HAP-1 (cell line): ENCODE measurements around the gene PAQR8.
"Not testable (repeated sequence)": the region's sequence is repeated elsewhere in the genome, so short reads cannot be mapped to it uniquely, and the experiment has no call there.

Experiments
- DNase-seq, 2 experiments: peaks; one replicate each; pipeline ENCODE4 v3.0.0-alpha.2; 2016 to 2020; ENCODE audit warnings: low spot score in 2 of 2
- H3K27me3 ChIP-seq: fragments of 250-450 bp; sonication (Bioruptor Pico); 2 replicates; pipeline ENCODE4 v1.5.1; 2020; ENCODE audit warnings: low read depth, mild to moderate bottlenecking, moderate library complexity
- H3K36me3 ChIP-seq: fragments of 250-450 bp; sonication (Bioruptor Pico); replicated peaks from 2 replicates; pipeline ENCODE4 v1.5.1; 2020; ENCODE audit warnings: mild to moderate bottlenecking
- H3K4me1 ChIP-seq: fragments of 250-450 bp; sonication (Bioruptor Pico); 2 replicates; pipeline ENCODE4 v1.5.1; 2020; ENCODE audit warnings: mild to moderate bottlenecking
- H3K4me3 ChIP-seq: fragments of 250-450 bp; sonication (Bioruptor Pico); 2 replicates; pipeline ENCODE4 v1.5.1; 2020; ENCODE audit warnings: mild to moderate bottlenecking, moderate library complexity
- H3K9me3 ChIP-seq: fragments of 250-450 bp; sonication (Bioruptor Pico); 2 replicates; pipeline ENCODE4 v1.5.1; 2020; ENCODE audit warnings: mild to moderate bottlenecking, moderate library complexity
- in situ Hi-C: fragments of 300-500 bp; cut with MboI; formaldehyde crosslinking; loops from 3 replicates; pipeline ENCODE4 v1.14.3; 2020; ENCODE audit warnings: low sequenced_read_pairs, inconsistent platforms, mixed read lengths

Gene PAQR8

GRCh38 chr6:52416629-52417151 lies 54.7 kb downstream of the PAQR8 start:
- peaks cover 15% of the 10 kb centered on the region for H3K4me1 ChIP-seq
- no peak overlapping the region for H3K4me3 ChIP-seq
- H3K9me3 ChIP-seq, result no peaks in the 10 kb centered on the region
- H3K27me3 ChIP-seq, result no peaks in the 10 kb centered on the region
- in situ Hi-C loops, result loop anchor here (5.0 kb wide), 1 partner anchor 246 kb away; no protein-coding TSS in a partner anchor
- peak; percentile 57 to 62 for DNase-seq
- no peaks in the 10 kb centered on the region for H3K36me3 ChIP-seq

- Histone ChIP-seq H3K4me3 (no peak overlapping the region), H3K9me3 (no peaks in the 10 kb centered on the region), H3K36me3 (no peaks in the 10 kb centered on the region), H3K4me1 (peaks cover 15% of the 10 kb centered on the region), H3K27me3 (no peaks in the 10 kb centered on the region)
- peak; percentile 40 to 50 for DNase-seq
- in situ Hi-C loops, result loop anchor here (5.0 kb wide), 1 partner anchor 245 kb away; no protein-coding TSS in a partner anchor
These were observed 55.7 kb downstream of the PAQR8 start for GRCh38 chr6:52417675-52418111.

GRCh38 chr6:52418606-52419005 lies 56.7 kb downstream of the PAQR8 start:
- Histone ChIP-seq H3K4me3 (no peak overlapping the region), H3K36me3 (no peaks in the 10 kb centered on the region), H3K9me3 (no peaks in the 10 kb centered on the region), H3K4me1 (peaks cover 15% of the 10 kb centered on the region), H3K27me3 (no peaks in the 10 kb centered on the region)
- in situ Hi-C loops, result loop anchor here (5.0 kb wide), 1 partner anchor 244 kb away; no protein-coding TSS in a partner anchor
- DNase-seq, result no peak

GRCh38 chr6:52419809-52420667 lies 58.1 kb downstream of the PAQR8 start, which contains the start of gene EFHC1:
TSS of gene EFHC1 (plus strand) at chr6:52420342. CDS start at chr6:52420411, 69 bp downstream.
- in situ Hi-C loops, result loop anchor here (5.0 kb wide), 2 partner anchors 157 to 242 kb away; partner anchors contain the start of gene TRAM2
- peaks cover 15% of the 10 kb centered on the region for H3K4me1 ChIP-seq
- no peaks in the 10 kb centered on the region for H3K27me3 ChIP-seq
- peak within 1 kb of the TSS; percentile 52 for H3K4me3 ChIP-seq
- no peaks in the 10 kb centered on the region for H3K9me3 ChIP-seq
- H3K36me3 ChIP-seq, result no peaks in the 10 kb centered on the region
- DNase-seq, result peak; percentile 96 to 98

GRCh38 chr6:52420668-52421358 lies 58.9 kb downstream of the PAQR8 start:
- DNase-seq, result peak; percentile 51 to 71
- H3K4me1 ChIP-seq, result peaks cover 15% of the 10 kb centered on the region
- H3K9me3 ChIP-seq, result no peaks in the 10 kb centered on the region
- peak overlapping the region; percentile 52 for H3K4me3 ChIP-seq
- H3K27me3 ChIP-seq, result no peaks in the 10 kb centered on the region
- H3K36me3 ChIP-seq, result no peaks in the 10 kb centered on the region
- in situ Hi-C loops, result loop anchor here (5.0 kb wide), 1 partner anchor 156 kb away; the partner anchor contains the start of gene TRAM2

- peaks cover 11% of the 10 kb centered on the region for H3K4me1 ChIP-seq
- H3K36me3 ChIP-seq, result no peaks in the 10 kb centered on the region
- in situ Hi-C loops, result loop anchor here (5.0 kb wide), 1 partner anchor 155 kb away; the partner anchor contains the start of gene TRAM2
- H3K9me3 ChIP-seq, result no peaks in the 10 kb centered on the region
- no peak overlapping the region for H3K4me3 ChIP-seq
- no peaks in the 10 kb centered on the region for H3K27me3 ChIP-seq
- no peak for DNase-seq
These were observed 60.2 kb downstream of the PAQR8 start for GRCh38 chr6:52422156-52422555.

GRCh38 chr6:52423448-52423847 lies 61.5 kb downstream of the PAQR8 start:
- Histone ChIP-seq H3K9me3 (no peaks in the 10 kb centered on the region), H3K4me3 (no peak overlapping the region), H3K36me3 (no peaks in the 10 kb centered on the region), H3K27me3 (no peaks in the 10 kb centered on the region), H3K4me1 (peaks cover 4% of the 10 kb centered on the region)
- in situ Hi-C loops, result loop anchor here (5.0 kb wide), 1 partner anchor 154 kb away; the partner anchor contains the start of gene TRAM2
- DNase-seq, result no peak

- in situ Hi-C loops, result loop anchor here (5.0 kb wide), 1 partner anchor 153 kb away; the partner anchor contains the start of gene TRAM2
- Histone ChIP-seq H3K4me3 (no peak overlapping the region), H3K4me1 (peaks cover 4% of the 10 kb centered on the region), H3K27me3 (no peaks in the 10 kb centered on the region), H3K36me3 (no peaks in the 10 kb centered on the region), H3K9me3 (no peaks in the 10 kb centered on the region)
- DNase-seq, result no peak
These were observed 62.0 kb downstream of the PAQR8 start for GRCh38 chr6:52423971-52424381.

- in situ Hi-C loops, result loop anchor here (5.0 kb wide), 1 partner anchor 153 kb away; the partner anchor contains the start of gene TRAM2
- no peaks in the 10 kb centered on the region for H3K36me3 ChIP-seq
- H3K4me1 ChIP-seq, result peaks cover 2% of the 10 kb centered on the region
- no peak for DNase-seq
- H3K4me3 ChIP-seq, result no peak overlapping the region
- H3K9me3 ChIP-seq, result no peaks in the 10 kb centered on the region
- no peaks in the 10 kb centered on the region for H3K27me3 ChIP-seq
These were observed 62.6 kb downstream of the PAQR8 start for GRCh38 chr6:52424513-52424912.

GRCh38 chr6:52426667-52427066 lies 64.7 kb downstream of the PAQR8 start:
- H3K4me3 ChIP-seq, result no peak overlapping the region
- in situ Hi-C loops, result no loop called here
- no peaks in the 10 kb centered on the region for H3K36me3 ChIP-seq
- no peaks in the 10 kb centered on the region for H3K27me3 ChIP-seq
- DNase-seq, result no peak
- 0 out of 2 replicates have a peak, but pooled peaks cover 7% of the 10 kb centered on the region for H3K4me1 ChIP-seq
- H3K9me3 ChIP-seq, result no peaks in the 10 kb centered on the region

GRCh38 chr6:52433294-52433693 lies 71.3 kb downstream of the PAQR8 start:
- H3K4me1 ChIP-seq, result peaks cover 17% of the 10 kb centered on the region
- H3K36me3 ChIP-seq, DNase-seq, in situ Hi-C loops, H3K9me3 ChIP-seq, H3K4me3 ChIP-seq, H3K27me3 ChIP-seq: not testable (repeated sequence)

- H3K9me3 ChIP-seq, result no peaks in the 10 kb centered on the region
- DNase-seq, result no peak
- H3K27me3 ChIP-seq, result no peaks in the 10 kb centered on the region
- H3K4me3 ChIP-seq, result no peak overlapping the region
- in situ Hi-C loops, result no loop called here
- H3K4me1 ChIP-seq, result peaks cover 17% of the 10 kb centered on the region
- H3K36me3 ChIP-seq, result no peaks in the 10 kb centered on the region
These were observed 73.4 kb downstream of the PAQR8 start for GRCh38 chr6:52435345-52435744.

- Histone ChIP-seq H3K4me1 (no peaks in the 10 kb centered on the region), H3K4me3 (no peak overlapping the region), H3K36me3 (no peaks in the 10 kb centered on the region), H3K27me3 (no peaks in the 10 kb centered on the region), H3K9me3 (no peaks in the 10 kb centered on the region)
- in situ Hi-C loops, result no loop called here
- DNase-seq, result no peak
These were observed 77.0 kb downstream of the PAQR8 start for GRCh38 chr6:52438926-52439325.
